Mesendoderm (in vitro differentiated cells): ENCODE measurements around the gene NANOGP8.

Experiments
- DNase-seq: peaks from one replicate; pipeline ENCODE4 v3.0.0; 2013
- H2AK5ac ChIP-seq: 2 replicates; pipeline ENCODE4 v1.6.1; 2013; ENCODE audit warnings: low read length, inconsistent platforms
- H2BK120ac ChIP-seq: 2 replicates; pipeline ENCODE4 v1.6.1; 2013; ENCODE audit warnings: low read depth, mild to moderate bottlenecking, low read length, moderate library complexity, mixed read lengths
- H2BK15ac ChIP-seq: replicated peaks from 2 replicates; pipeline ENCODE4 v1.6.1; 2013; ENCODE audit warnings: low read depth, mild to moderate bottlenecking, moderate library complexity
- H2BK5ac ChIP-seq: 2 replicates; pipeline ENCODE4 v1.6.1; 2013; ENCODE audit warnings: low read length, inconsistent platforms
- H3K18ac ChIP-seq: 2 replicates; pipeline ENCODE4 v1.6.1; 2013; ENCODE audit warnings: mild to moderate bottlenecking, low read length, mixed read lengths
- H3K23ac ChIP-seq: one replicate; pipeline ENCODE4 v1.6.1; 2013; ENCODE audit warnings: low read length
- H3K27ac ChIP-seq: 2 replicates; pipeline ENCODE4 v1.5.1; 2013; ENCODE audit warnings: low read depth, mild to moderate bottlenecking, inconsistent platforms, low read length, moderate library complexity
- H3K27me3 ChIP-seq: 2 replicates; pipeline ENCODE4 v1.6.1; 2013; ENCODE audit warnings: low read length, control low read depth, mild to moderate bottlenecking, inconsistent platforms; ENCODE audit not compliant: insufficient read depth, poor library complexity
- H3K36me3 ChIP-seq: 2 replicates; pipeline ENCODE4 v1.6.1; 2013; ENCODE audit warnings: low read length, inconsistent platforms; ENCODE audit not compliant: control insufficient read depth, insufficient read depth
- H3K4ac ChIP-seq: one replicate; pipeline ENCODE4 v1.6.1; 2013; ENCODE audit warnings: low read depth, mild to moderate bottlenecking, low read length, moderate library complexity
- H3K4me1 ChIP-seq: 2 replicates; pipeline ENCODE4 v1.6.1; 2013; ENCODE audit warnings: low read depth, low read length, inconsistent platforms; ENCODE audit not compliant: control insufficient read depth
- H3K4me2 ChIP-seq: 2 replicates; pipeline ENCODE4 v1.6.1; 2013; ENCODE audit warnings: low read length
- H3K4me3 ChIP-seq: 2 replicates; pipeline ENCODE4 v1.5.1; 2013; ENCODE audit warnings: mild to moderate bottlenecking, low read length
- H3K56ac ChIP-seq: one replicate; pipeline ENCODE4 v1.6.1; 2013; ENCODE audit warnings: low read length
- H3K79me1 ChIP-seq: 2 replicates; pipeline ENCODE4 v1.6.1; 2013; ENCODE audit warnings: low read length, inconsistent platforms
- H3K79me2 ChIP-seq: 2 replicates; pipeline ENCODE4 v1.6.1; 2013; ENCODE audit warnings: mild to moderate bottlenecking, low read length; ENCODE audit not compliant: control insufficient read depth, insufficient read depth
- H3K9ac ChIP-seq: 2 replicates; pipeline ENCODE4 v1.6.1; 2013; ENCODE audit warnings: low read length, inconsistent platforms
- H4K5ac ChIP-seq: one replicate; pipeline ENCODE4 v1.6.1; 2013; ENCODE audit warnings: low read length
- H4K8ac ChIP-seq: one replicate; pipeline ENCODE4 v1.6.1; 2013; ENCODE audit warnings: low read depth, mild to moderate bottlenecking, control low read depth, low read length, moderate library complexity
- WGBS: extraction: QIAGEN DNeasy Blood & Tissue Kit; methylation state at CpG from one replicate; pipeline ENCODE4 v1.1.7; 2013; ENCODE audit warnings: low lambda C conversion rate, missing lambda C conversion rate; ENCODE audit not compliant: insufficient coverage; ENCODE audit errors: extremely low coverage; 5-methylcytosine and 5-hydroxymethylcytosine counted together

NANOGP8 gene

GRCh38 chr15:35104526-35105147 is 19.5 kb upstream of the NANOGP8 start:
- Histone ChIP-seq H4K5ac (no peak overlapping the region), H3K4me1 (no peaks in the 10 kb centered on the region), H2BK15ac (no peak overlapping the region), H3K4me3 (no peak overlapping the region), H3K9ac (no peak overlapping the region), H3K27me3 (no peaks in the 10 kb centered on the region), H3K4ac (no peak overlapping the region), H2AK5ac (no peak overlapping the region), H3K56ac (no peak overlapping the region), H3K79me2 (no peaks in the 10 kb centered on the region), H3K79me1 (no peaks in the 10 kb centered on the region), H3K27ac (no peak overlapping the region), H2BK120ac (no peak overlapping the region), H4K8ac (no peak overlapping the region), H2BK5ac (no peak overlapping the region), H3K23ac (no peak overlapping the region), H3K36me3 (no peaks in the 10 kb centered on the region), H3K18ac (no peak overlapping the region), H3K4me2 (no peak overlapping the region)
- WGBS: no CpG with 5 or more reads among the region's 3 CpGs
- DNase-seq: no peak

DNA sequence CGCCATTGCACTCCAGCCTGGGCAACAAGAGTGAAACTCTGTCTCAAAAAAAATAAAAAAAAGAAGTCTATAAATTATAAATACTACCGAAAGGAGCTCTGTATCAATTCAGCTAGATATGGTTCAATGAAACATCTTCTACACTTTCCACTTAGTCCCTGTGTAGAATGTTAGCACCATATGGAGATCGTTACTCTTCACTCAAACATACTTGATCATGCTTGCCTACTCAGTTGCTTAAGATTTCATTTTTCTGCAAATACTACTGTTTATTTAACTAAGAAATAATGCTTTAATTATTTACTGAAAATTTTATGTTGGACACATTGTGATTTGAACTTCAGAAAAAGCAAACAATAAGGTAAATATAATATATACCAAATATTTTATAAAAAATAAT is 17.1 kb upstream of the NANOGP8 start:
- H2BK120ac ChIP-seq: no peak overlapping the region
- H3K56ac ChIP-seq: no peak overlapping the region
- H3K79me1 ChIP-seq: no peaks in the 10 kb centered on the region
- no peak overlapping the region for H3K4me3 ChIP-seq
- no peaks in the 10 kb centered on the region for H3K4me1 ChIP-seq
- H2AK5ac ChIP-seq: no peak overlapping the region
- no peak for DNase-seq
- no peak overlapping the region for H3K27ac ChIP-seq
- no peak overlapping the region for H3K18ac ChIP-seq
- no peak overlapping the region for H2BK5ac ChIP-seq
- no peak overlapping the region for H3K9ac ChIP-seq
- H3K23ac ChIP-seq: no peak overlapping the region
- WGBS: no CpG with 5 or more reads among the region's 3 CpGs
- no peak overlapping the region for H4K5ac ChIP-seq
- no peaks in the 10 kb centered on the region for H3K27me3 ChIP-seq
- no peak overlapping the region for H2BK15ac ChIP-seq
- H3K79me2 ChIP-seq: no peaks in the 10 kb centered on the region
- H4K8ac ChIP-seq: no peak overlapping the region
- no peaks in the 10 kb centered on the region for H3K36me3 ChIP-seq
- H3K4me2 ChIP-seq: no peak overlapping the region
- no peak overlapping the region for H3K4ac ChIP-seq

DNA sequence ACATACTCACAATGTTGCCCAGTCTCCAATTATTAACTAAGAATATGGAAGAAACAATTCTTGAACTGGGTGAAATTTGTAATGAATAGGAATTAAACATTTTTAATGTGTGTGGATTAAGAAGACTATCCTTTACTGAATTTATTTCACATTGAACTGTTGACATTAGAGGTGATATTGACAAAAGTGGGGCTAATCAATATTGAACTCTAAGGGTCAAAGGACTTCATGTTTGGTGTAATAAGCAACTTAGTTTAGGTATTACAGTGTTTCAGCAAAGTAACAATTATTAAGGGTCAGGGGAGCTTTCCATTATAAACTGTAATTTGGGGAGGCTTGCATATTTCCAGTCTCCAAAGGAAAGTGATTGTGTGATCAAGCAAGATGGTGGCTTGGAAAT is 16.2 kb upstream of the NANOGP8 start:
- H2BK120ac ChIP-seq: no peak overlapping the region
- H3K79me1 ChIP-seq: no peaks in the 10 kb centered on the region
- no peak overlapping the region for H4K5ac ChIP-seq
- H3K4me3 ChIP-seq: no peak overlapping the region
- no peak for DNase-seq
- no peak overlapping the region for H2AK5ac ChIP-seq
- H3K56ac ChIP-seq: no peak overlapping the region
- H3K9ac ChIP-seq: no peak overlapping the region
- H3K27ac ChIP-seq: no peak overlapping the region
- H2BK15ac ChIP-seq: no peak overlapping the region
- H3K4ac ChIP-seq: no peak overlapping the region
- no peaks in the 10 kb centered on the region for H3K36me3 ChIP-seq
- H3K4me2 ChIP-seq: no peak overlapping the region
- H3K27me3 ChIP-seq: no peaks in the 10 kb centered on the region
- H3K79me2 ChIP-seq: no peaks in the 10 kb centered on the region
- no peak overlapping the region for H3K18ac ChIP-seq
- no peak overlapping the region for H3K23ac ChIP-seq
- no peaks in the 10 kb centered on the region for H3K4me1 ChIP-seq
- H4K8ac ChIP-seq: no peak overlapping the region
- no peak overlapping the region for H2BK5ac ChIP-seq

- Histone ChIP-seq H3K79me2 (no peaks in the 10 kb centered on the region), H3K9ac (no peak overlapping the region), H3K56ac (no peak overlapping the region), H3K4me2 (no peak overlapping the region), H3K4me1 (no peaks in the 10 kb centered on the region), H2AK5ac (no peak overlapping the region), H3K4ac (no peak overlapping the region), H3K36me3 (no peaks in the 10 kb centered on the region), H2BK15ac (no peak overlapping the region), H4K8ac (no peak overlapping the region), H2BK120ac (no peak overlapping the region), H3K27ac (no peak overlapping the region), H3K4me3 (no peak overlapping the region), H3K18ac (no peak overlapping the region), H3K23ac (no peak overlapping the region), H2BK5ac (no peak overlapping the region), H3K27me3 (no peaks in the 10 kb centered on the region), H4K5ac (no peak overlapping the region), H3K79me1 (no peaks in the 10 kb centered on the region)
- DNase-seq: no peak
Observed at GRCh38 chr15:35098737-35099136, 13.6 kb upstream of the NANOGP8 start.

DNA sequence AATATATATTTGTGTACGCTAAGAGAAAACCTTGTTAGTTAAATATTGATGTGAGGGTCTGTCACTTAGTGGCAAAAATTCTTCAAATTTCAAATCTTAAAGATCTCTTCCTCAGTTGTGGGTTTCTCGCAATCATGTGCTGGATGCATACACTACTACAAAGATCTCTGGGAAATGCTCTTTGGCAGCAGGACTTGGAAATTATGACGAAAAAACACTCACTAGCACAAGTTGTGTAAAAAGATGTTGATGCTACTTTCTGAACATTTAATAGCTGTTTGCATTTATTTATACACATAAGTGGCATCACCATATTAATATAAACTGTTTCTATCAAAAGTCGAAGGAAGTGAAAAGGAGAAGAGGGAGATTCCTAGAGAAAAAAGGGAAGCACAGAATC is 10.8 kb upstream of the NANOGP8 start:
- H3K56ac ChIP-seq: no peak overlapping the region
- H4K5ac ChIP-seq: no peak overlapping the region
- H2AK5ac ChIP-seq: no peak overlapping the region
- no peak overlapping the region for H3K4me3 ChIP-seq
- H3K36me3 ChIP-seq: no peaks in the 10 kb centered on the region
- no peak overlapping the region for H3K9ac ChIP-seq
- H2BK15ac ChIP-seq: no peak overlapping the region
- H2BK120ac ChIP-seq: no peak overlapping the region
- no peak overlapping the region for H3K18ac ChIP-seq
- H3K4ac ChIP-seq: no peak overlapping the region
- no peaks in the 10 kb centered on the region for H3K79me1 ChIP-seq
- H3K79me2 ChIP-seq: no peaks in the 10 kb centered on the region
- DNase-seq: no peak
- no peak overlapping the region for H3K27ac ChIP-seq
- no peaks in the 10 kb centered on the region for H3K4me1 ChIP-seq
- no peak overlapping the region for H4K8ac ChIP-seq
- no peak overlapping the region for H3K23ac ChIP-seq
- WGBS: no CpG with 5 or more reads among the region's 4 CpGs
- no peak overlapping the region for H3K4me2 ChIP-seq
- no peak overlapping the region for H2BK5ac ChIP-seq
- H3K27me3 ChIP-seq: no peaks in the 10 kb centered on the region

DNA sequence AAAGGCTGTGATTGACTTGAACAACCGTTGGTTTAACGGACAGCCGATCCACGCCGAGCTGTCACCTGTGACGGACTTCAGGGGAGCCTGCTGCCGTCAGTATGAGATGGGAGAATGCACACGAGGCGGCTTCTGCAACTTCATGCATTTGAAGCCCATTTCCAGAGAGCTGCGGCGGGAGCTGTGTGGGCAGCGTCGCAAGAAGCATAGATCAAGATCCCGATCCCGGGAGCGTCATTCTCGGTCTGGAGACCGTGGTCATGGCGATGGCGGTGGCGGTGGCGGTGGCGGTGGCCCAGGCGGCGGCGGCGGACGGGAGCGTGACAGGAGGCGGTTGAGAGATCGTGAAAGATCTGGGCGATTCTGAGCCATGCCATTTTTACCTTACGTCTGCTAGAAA is 7.8 kb upstream of the NANOGP8 start:
- Histone ChIP-seq H3K27me3 (no peaks in the 10 kb centered on the region), H2BK120ac (no peak overlapping the region), H3K36me3 (no peaks in the 10 kb centered on the region), H2BK5ac (no peak overlapping the region), H3K56ac (no peak overlapping the region), H4K5ac (no peak overlapping the region), H3K79me2 (no peaks in the 10 kb centered on the region), H3K4me3 (no peak overlapping the region), H3K4me1 (no peaks in the 10 kb centered on the region), H3K18ac (no peak overlapping the region), H2BK15ac (no peak overlapping the region), H2AK5ac (no peak overlapping the region), H3K9ac (no peak overlapping the region), H3K4ac (no peak overlapping the region), H4K8ac (no peak overlapping the region), H3K4me2 (no peak overlapping the region), H3K27ac (no peak overlapping the region), H3K23ac (no peak overlapping the region), H3K79me1 (no peaks in the 10 kb centered on the region)
- no CpG with 5 or more reads among the region's 33 CpGs for WGBS
- no peak for DNase-seq
